ENCODE results near the gene ENAH. TPM values are rescaled to one million over a fixed set of nuclear protein-coding genes. Genes with fewer than 3 reads are reported as not detected.

ENAH gene
- total RNA-seq, 4 donors from 2014 or later, result 31.4 to 56.3 (median 45.3) TPM

DNA sequence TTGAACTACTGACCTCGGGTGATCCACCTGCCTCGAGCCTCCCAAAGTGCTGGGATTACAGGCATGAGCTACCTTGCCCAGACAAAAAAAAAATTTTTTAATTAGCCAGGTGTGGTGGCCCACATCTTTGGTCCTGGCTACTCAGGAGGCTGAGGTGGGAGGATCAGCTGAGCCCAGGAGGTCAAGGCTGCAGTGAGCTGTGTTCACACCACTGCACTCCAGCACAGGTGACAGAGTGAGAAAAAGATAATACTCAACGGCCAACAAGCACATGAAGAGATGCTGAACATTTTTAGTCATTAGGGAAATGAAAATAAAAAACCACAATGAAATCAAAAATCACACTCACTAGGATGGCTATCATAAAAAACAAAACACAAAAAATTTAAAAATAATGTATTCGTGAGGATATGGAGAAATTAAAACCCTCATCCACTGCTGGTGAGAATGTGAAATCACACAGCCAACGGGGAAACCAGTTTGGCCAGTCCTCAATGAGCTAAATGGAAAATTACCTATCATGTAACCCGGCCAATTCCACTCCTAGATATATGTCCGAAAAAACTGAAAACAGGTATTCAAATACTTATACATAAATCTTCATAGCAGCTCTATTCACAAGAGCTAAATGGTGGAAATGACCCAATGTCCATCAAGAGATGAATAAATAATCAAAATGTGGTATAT, 41.2 kb downstream of the ENAH start:
- peak overlapping the region in 1 of 4 donors; percentile 46 for H3K27ac ChIP-seq
- peaks cover 0 to 7% (median 2%) of the 10 kb centered on the region in 4 donors for H3K4me1 ChIP-seq
- no peak overlapping the region for H3K4me3 ChIP-seq
- no peaks in the 10 kb centered on the region for H3K27me3 ChIP-seq
- WGBS, 2 donors, result 86 to 92% methylated on average over 7 of the region's 7 CpGs
- no peak for TF ChIP-seq POLR2A (IDR thresholded peaks at IDR 0.05)
- TF ChIP-seq, protein P1, sequence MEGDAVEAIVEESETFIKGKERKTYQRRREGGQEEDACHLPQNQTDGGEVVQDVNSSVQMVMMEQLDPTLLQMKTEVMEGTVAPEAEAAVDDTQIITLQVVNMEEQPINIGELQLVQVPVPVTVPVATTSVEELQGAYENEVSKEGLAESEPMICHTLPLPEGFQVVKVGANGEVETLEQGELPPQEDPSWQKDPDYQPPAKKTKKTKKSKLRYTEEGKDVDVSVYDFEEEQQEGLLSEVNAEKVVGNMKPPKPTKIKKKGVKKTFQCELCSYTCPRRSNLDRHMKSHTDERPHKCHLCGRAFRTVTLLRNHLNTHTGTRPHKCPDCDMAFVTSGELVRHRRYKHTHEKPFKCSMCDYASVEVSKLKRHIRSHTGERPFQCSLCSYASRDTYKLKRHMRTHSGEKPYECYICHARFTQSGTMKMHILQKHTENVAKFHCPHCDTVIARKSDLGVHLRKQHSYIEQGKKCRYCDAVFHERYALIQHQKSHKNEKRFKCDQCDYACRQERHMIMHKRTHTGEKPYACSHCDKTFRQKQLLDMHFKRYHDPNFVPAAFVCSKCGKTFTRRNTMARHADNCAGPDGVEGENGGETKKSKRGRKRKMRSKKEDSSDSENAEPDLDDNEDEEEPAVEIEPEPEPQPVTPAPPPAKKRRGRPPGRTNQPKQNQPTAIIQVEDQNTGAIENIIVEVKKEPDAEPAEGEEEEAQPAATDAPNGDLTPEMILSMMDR (IDR thresholded peaks at IDR 0.05), result no peak
- TF ChIP-seq EP300 (IDR thresholded peaks at IDR 0.05), result no peak
- H3K9me3 ChIP-seq, result no peaks in the 10 kb centered on the region
- no peak for DNase-seq (ENCODE audit: low spot score in 2 of 2)
- H3K36me3 ChIP-seq, result no peaks in the 10 kb centered on the region

DNA sequence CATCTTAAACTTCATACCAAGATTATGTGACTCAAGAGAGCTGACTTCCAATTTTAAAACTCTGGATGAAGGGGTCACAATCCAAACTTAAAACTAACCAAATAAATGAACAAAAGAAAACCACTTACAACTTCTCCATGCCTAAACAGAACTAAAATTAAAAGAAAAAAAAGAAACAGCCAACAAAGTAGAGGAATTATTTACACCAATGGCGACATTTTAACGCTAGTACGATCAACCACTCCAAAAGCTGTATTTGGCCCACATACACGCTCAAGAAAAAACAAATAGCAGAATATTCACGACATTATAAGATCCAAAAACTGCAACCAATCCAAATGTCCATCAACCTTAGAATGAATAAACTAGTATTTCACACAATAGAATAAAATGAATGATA, 42.4 kb downstream of the ENAH start:
- 84 to 87% methylated on average over 5 of the region's 5 CpGs for WGBS, 2 donors
- DNase-seq (ENCODE audit: low spot score in 2 of 2), result no peak
- no peak overlapping the region for H3K27ac ChIP-seq
- TF ChIP-seq POLR2A (IDR thresholded peaks at IDR 0.05), result no peak
- TF ChIP-seq EP300 (IDR thresholded peaks at IDR 0.05), result no peak
- TF ChIP-seq, protein P1 (IDR thresholded peaks at IDR 0.05), result no peak
- no peaks in the 10 kb centered on the region for H3K36me3 ChIP-seq
- H3K9me3 ChIP-seq, result no peaks in the 10 kb centered on the region
- no peak overlapping the region for H3K4me3 ChIP-seq
- no peaks in the 10 kb centered on the region for H3K27me3 ChIP-seq
- peaks cover 0 to 7% (median 2%) of the 10 kb centered on the region in 4 donors for H3K4me1 ChIP-seq

DNA sequence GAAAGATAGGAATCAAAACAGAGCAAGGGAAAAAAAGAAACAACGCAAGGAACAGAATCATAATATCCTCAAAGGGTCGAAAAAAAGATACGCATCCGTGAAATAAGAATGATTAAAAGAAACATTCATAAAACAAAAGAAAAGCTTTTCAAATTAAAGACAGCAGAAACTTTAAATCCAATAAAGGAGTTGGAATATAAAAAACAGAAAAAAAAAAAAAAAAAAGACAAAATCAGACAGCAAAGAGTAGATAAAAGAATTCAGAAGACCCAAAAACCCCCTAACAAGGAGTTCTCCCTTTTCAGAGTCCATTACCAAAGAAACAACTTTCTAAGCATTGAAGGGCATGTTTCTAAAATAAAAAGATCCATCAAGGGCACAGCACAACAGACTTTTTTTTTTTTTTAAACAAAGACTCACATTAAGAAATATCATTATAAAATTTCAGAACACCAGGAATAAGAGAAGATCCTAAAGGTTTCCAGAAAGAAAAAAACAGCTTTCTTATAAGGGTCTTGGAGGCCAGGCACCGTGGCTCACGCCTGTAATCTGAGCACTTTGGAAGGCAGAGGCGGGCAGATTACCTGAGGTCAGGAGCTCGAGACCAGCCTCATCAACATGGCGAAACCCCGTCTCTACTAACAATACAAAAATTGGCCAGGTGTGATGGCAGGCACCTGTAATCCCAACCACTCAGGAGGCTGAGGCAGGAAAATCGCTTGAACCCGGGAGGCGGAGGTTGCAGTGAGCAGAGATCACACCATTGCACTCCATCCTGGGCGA, 44.7 kb downstream of the ENAH start:
- Histone ChIP-seq H3K36me3 (no peaks in the 10 kb centered on the region), H3K4me3 (no peak overlapping the region), H3K27ac (peak overlapping the region in 2 of 4 donors; percentile 42 to 62), H3K9me3 (no peaks in the 10 kb centered on the region), H3K4me1 (peaks cover 0 to 14% (median 3%) of the 10 kb centered on the region in 4 donors), H3K27me3 (no peaks in the 10 kb centered on the region)
- TF ChIP-seq POLR2A (IDR thresholded peaks at IDR 0.05), result no peak
- TF ChIP-seq, protein P1 (IDR thresholded peaks at IDR 0.05), result no peak
- WGBS, 2 donors, result 77 to 78% methylated on average over 14 of the region's 14 CpGs
- no peak for DNase-seq (ENCODE audit: low spot score in 2 of 2)

DNA sequence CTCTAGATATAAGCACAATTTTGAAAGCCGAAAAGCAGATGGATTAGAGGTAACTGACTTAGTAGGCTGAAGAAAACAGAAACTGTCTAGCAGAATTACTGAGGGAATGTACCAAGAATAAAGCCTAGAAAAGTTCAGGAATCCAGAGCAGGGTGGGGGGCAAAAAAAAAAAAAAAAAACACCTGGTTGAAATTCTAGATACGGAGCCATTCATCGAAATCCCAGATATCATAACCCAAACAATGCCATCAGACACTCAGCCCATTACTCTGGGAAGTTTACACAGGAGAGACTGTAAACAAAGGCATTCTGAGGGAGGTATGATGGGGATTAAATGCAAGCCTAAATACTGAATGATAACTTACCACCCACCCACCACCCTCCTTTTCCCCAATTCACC, 45.6 kb downstream of the ENAH start:
- no peak for DNase-seq (ENCODE audit: low spot score in 2 of 2)
- no peaks in the 10 kb centered on the region for H3K9me3 ChIP-seq
- H3K27me3 ChIP-seq, result no peaks in the 10 kb centered on the region
- H3K36me3 ChIP-seq, result no peaks in the 10 kb centered on the region
- WGBS, 2 donors, result 84 to 86% methylated on average over 3 of the region's 3 CpGs
- TF ChIP-seq, protein P1 (IDR thresholded peaks at IDR 0.05), result no peak
- TF ChIP-seq EP300 (IDR thresholded peaks at IDR 0.05), result no peak
- no peak for TF ChIP-seq POLR2A (IDR thresholded peaks at IDR 0.05)
- peak overlapping the region in 2 of 4 donors; percentile 42 to 62 for H3K27ac ChIP-seq
- peaks cover 0 to 22% (median 0%) of the 10 kb centered on the region in 4 donors for H3K4me1 ChIP-seq
- no peak overlapping the region for H3K4me3 ChIP-seq
